CD4-positive, alpha-beta T cell treated with Interleukin-4 for 4 hours (primary cell): ENCODE results near the gene PORCN.

Experiments used
- DNase-seq: peaks from one replicate; pipeline ENCODE4 v3.0.0-alpha.2; 2020

Gene PORCN

GRCh38 chrX:48477960-48478755, 30.6 kb upstream of the PORCN start:
- no peak for DNase-seq

GRCh38 chrX:48478806-48479205, 30.0 kb upstream of the PORCN start:
- DNase-seq: no peak

- DNase-seq: no peak
Observed at GRCh38 chrX:48480142-48480541, 28.6 kb upstream of the PORCN start.

- no peak for DNase-seq
Observed at GRCh38 chrX:48480583-48480982, 28.2 kb upstream of the PORCN start.

- DNase-seq: no peak
Observed at GRCh38 chrX:48482526-48482925, 26.3 kb upstream of the PORCN start.

- DNase-seq: no peak
Observed at GRCh38 chrX:48487362-48487798, 21.4 kb upstream of the PORCN start.

GRCh38 chrX:48488034-48488433, 20.8 kb upstream of the PORCN start:
- no peak for DNase-seq

GRCh38 chrX:48489296-48489695, 19.5 kb upstream of the PORCN start:
- DNase-seq: no peak

GRCh38 chrX:48489892-48490291, 18.9 kb upstream of the PORCN start:
- no peak for DNase-seq

GRCh38 chrX:48490661-48491060, 18.1 kb upstream of the PORCN start:
- DNase-seq: no peak

GRCh38 chrX:48491809-48492208, 17.0 kb upstream of the PORCN start:
- DNase-seq: no peak

- no peak for DNase-seq
Observed at GRCh38 chrX:48492293-48492910, 16.4 kb upstream of the PORCN start.

GRCh38 chrX:48493890-48494364, 14.9 kb upstream of the PORCN start:
- no peak for DNase-seq

GRCh38 chrX:48496660-48497059, 12.1 kb upstream of the PORCN start:
- DNase-seq: no peak

- no peak for DNase-seq
Observed at GRCh38 chrX:48497871-48498270, 10.9 kb upstream of the PORCN start.

- DNase-seq: no peak
Observed at GRCh38 chrX:48498374-48498809, 10.4 kb upstream of the PORCN start.

GRCh38 chrX:48504261-48504660, 4.5 kb upstream of the PORCN start:
- no peak for DNase-seq

- DNase-seq: no peak
Observed at GRCh38 chrX:48505481-48505880, 3.3 kb upstream of the PORCN start.

GRCh38 chrX:48507246-48507645, 1.5 kb upstream of the PORCN start:
- DNase-seq: no peak

- no peak for DNase-seq
Observed at GRCh38 chrX:48509245-48509590, 426 bp downstream of the PORCN start.

- no peak for DNase-seq
Observed at GRCh38 chrX:48509619-48510018, 827 bp downstream of the PORCN start.

GRCh38 chrX:48511560-48511959, 2.8 kb downstream of the PORCN start:
- no peak for DNase-seq

GRCh38 chrX:48512371-48512935, 3.7 kb downstream of the PORCN start:
- no peak for DNase-seq

- DNase-seq: no peak
Observed at GRCh38 chrX:48513670-48514069, 4.9 kb downstream of the PORCN start.
